Brain pericyte (primary cell): ENCODE measurements around the gene XRCC3.

Experiments
- DNase-seq: peaks from one replicate; pipeline ENCODE4 v3.0.0-alpha.2; 2012; ENCODE audit warnings: low read depth, low spot score

XRCC3 gene

DNA sequence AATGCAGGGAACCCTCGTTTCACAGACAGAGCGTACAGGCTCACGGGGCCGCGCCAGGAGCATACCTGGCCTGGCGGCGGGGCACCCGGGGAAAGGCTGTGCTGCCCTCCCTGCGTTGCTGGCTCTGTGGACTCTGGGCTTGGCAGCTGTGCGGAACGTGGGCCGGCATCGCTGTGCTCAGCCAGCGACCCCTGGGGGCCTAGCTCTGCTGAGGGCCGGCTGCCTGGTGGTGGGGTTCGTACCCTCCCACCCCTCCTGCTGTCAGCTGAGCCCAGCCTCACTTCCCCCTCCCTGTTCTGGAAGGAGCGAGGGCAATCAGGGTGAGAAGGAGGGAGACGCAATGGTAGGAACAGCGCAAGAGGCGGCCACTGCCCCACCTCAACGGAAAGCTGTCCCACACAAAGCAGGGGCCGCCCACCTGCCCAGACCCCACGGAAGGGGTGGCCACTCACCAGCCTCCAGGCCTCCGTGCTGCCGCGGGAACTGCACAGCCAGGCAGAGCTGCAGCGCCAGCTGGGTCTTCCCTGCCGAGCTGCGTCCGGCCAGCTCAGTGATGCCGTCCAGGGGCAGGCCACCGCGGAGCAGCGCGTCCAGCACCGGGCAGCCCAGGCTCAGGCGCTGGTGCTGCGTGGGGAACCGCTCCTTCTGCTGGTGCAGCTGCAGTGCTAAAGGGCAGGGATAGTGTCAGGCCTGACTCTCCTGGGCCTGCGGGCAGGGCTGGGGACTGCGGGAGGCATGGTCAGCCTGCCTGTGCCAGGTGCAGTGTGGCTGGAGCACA lies 8.5 kb downstream of the XRCC3 start:
- DNase-seq: no peak

DNA sequence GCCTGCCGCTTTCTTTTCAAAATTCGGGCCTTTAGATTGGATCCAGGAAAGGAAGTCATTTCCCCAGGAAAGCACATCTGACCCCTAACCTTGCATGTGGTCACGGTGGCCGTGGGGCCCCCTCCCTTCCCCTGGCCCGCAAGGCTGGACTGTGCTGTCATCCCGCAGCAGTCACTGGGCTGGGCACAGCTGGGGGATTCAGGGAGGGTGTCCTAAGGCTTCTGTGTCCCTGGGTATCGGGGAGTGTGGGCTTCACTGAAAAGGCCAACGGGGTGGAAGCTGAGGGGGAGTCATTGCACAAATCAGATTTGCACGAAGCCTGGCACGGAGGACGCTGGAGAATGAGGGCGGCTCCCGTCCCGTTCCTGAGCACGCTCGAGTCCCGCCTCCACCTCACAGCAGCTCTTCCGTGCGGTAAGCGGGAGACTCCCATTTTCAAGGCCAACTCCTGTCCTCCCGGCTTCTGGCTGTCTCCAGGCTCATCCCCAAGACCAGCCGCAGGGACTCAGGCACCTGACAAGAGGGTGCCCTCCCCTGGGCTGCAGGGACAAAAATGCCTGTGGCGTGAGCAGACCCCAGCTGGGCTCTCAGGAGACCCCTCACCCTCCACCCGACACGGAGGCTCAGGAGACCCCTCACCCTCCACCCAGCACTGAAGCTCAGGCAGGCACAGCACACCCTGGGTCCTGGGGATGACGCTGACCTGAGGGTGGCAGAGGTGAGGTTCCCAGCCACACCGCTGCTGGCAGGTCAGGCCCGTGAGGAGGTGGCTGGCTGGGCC lies 9.6 kb downstream of the XRCC3 start:
- DNase-seq: no peak

DNA sequence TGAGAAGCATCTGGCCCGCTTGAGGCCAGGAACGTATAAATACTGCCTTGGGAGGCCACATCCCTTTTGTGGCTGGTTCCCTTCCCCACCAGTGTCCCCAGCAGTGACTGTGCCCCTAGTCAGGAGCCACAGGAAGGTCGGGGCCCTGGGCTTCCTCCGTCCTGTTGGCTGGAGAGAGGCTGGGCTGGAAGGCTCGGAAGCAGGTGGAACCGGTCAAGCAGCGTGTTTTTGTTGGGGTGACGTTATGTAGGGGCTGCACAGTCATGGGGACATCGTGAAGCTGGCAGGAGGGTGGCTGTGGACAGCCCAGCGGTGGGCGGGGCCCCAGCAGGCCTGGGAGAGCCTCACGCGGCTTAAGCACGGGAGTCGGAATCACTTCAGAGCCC lies 10.1 kb downstream of the XRCC3 start:
- no peak for DNase-seq

DNA sequence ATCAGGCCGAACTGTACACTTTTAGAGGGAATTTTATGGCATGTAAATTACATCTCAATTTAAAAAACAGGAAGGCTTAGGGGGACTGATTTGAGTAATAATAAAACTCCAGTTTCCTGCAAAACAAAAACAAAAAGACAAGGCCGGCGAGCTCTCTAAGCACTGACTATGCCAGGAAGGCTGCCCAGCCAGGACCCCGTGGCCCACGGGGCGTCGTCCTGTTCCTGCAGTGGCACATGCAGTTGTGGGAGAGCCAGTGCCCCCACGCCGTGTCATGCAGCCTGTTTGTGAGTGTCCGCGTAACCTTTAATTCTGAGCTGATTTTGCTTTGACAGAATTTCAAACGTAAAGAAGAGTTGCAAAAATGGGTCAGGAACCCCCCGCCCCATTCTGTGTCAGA lies 10.5 kb downstream of the XRCC3 start:
- no peak for DNase-seq

- no peak for DNase-seq
These were observed 11.5 kb downstream of the XRCC3 start for GRCh38 chr14:103703433-103704385.

DNA sequence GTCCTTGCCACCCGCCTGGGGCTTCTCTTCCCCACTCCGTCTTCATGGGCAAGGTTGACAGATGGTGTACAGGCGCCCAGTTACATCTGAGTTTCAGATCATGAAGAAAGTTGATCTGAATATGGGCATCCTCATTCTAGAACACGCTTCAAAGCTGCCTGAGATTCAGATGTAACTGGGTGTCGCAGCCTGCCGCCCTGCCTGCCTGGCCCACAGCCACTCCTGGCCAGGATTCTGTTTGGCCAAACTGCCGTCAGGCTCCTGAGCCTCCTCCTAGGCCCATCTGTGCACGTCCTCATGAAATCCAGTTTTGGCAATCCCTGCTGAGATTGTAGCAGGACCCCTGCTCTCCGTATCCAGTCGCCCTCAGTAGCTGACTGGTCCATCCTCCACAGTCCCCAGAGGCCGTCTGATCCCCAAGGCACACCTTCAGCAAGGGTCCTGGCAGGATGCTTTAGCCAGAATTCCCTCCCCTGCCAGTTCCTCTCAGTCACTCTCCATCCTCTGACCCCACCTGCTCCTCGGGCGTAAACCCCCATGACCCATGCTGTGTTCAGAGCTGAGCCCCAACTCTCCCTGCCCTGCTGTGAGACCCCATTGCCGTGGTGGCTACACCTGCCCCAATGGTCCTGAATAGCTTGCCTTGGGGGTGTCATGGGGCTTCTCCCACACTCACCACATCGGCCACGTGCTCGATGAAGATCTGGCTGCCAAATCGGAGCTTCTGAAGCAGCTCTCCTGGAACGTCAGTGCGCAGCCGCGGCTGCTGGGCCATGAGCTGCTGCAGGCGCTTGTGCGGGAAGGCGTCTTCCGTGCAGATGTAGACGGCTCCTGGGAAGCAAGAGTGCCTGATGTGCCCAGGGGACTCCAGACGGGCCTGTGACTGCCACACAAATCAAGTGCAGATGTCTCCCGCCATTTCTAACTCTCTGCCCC lies 12.5 kb downstream of the XRCC3 start:
- DNase-seq: no peak

DNA sequence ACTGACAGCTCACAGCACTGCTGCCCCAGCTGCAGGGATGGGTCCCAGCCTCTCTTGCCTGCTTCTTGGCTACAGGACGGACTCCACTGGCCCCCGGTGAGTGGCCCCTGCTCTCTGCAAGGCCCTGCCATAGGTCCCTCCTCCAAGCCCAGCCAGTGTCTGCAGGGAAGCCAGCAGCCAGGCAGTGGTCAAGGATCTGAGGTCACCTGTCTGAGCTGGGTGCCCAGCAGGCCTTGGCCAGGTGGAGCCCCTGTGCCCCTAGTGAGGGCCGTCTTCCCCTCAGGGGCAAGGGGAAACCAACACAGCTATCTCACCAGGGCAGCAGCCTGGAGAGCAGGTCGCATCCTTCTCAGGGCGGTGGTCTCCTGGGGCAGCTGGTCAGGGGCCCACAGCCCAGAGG lies 13.2 kb downstream of the XRCC3 start:
- no peak for DNase-seq

DNA sequence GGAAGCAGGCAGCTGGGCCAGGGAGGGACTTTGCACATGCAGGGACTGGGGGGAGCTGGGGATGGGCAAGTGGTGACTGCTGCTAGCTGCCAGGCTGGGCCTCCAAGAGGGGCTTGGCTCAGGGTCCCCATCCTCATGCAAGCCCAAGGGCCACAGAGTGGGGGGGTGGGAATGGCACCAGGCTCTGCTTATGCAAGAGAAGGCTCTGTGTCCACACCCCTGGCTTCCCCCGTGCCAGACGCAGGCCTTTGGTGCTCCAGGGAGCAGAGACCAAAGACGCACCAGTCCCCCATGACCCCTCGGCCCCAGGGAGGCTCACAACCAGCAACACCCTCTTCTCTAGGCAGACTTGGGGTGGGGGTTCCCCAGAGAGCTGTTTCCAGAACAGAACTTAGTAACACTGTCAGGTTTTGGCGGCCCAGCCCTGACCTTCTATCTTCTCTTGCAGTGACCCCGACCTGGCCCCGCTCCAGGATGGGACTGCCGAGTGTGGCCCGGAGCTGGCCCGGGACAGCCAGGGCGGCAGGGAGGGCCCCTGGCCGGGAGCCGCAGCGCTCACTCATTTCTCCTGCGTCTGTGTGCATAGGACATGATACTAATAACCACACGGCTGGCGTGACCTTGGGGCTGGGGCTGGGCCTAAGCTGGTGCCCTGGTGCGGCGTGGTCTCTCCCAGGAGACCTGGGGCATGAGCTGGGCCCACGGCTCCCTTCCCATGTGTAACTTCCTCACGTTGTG lies 14.3 kb downstream of the XRCC3 start:
- DNase-seq: no peak

- DNase-seq: no peak
These were observed 15.1 kb downstream of the XRCC3 start for GRCh38 chr14:103699901-103700752.

DNA sequence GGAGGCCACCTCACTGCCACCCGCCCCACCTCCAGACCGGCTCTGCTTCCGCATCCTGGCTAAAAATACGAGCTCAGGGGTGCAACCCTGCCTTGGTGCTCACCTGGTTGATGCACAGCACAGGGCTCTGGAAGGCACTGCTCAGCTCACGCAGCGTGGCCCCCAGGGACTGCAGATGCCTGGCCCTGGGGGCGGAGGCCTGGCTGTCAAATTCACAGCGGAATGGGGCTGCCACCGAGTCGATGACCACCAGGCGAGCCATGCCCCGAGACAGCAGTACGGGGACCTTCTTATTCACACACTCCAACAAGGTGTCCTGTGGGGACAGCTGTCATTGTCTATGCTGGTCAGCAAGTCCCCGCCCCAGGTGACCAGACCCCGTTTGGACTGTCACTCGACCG lies 16.0 kb downstream of the XRCC3 start:
- no peak for DNase-seq

- DNase-seq: no peak
These were observed 16.6 kb downstream of the XRCC3 start for GRCh38 chr14:103698380-103699260.

DNA sequence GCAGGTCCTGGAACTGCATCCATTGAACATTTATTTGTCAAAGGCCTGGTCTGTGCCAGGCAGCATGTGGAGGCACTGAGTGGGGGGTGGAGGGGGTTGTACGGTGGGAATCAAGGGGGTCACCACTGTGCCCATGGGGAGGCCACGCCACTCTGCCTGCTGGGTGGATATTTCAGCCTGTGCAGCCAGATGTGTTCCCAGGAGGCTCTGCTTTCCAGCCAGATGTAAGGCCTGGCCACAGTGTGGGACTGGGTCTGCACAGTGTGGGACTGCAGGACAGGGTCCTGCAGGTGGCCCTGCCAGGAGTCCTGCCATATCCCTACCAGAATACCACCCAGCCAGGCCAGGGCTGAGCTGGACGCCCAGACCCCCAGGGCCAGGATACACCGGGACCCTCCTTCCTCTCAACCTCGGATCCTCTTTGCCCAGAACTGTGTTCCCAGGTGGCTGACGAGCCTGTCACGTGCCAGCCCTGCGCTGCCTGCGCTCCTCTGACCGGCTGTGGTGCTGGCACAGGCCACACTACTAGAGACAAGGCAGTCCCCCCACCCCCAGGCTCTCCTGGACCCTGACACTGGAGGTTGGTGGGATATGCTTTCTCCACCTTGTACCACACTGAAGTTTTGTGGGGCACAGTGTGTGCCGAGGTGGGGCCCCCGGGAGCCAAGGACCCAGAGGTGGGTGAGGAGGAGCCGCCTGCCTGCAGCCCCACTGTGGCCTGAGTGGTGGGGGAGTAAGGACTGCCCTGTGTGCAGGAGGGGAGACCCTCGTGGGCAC lies 17.5 kb downstream of the XRCC3 start:
- DNase-seq: no peak

DNA sequence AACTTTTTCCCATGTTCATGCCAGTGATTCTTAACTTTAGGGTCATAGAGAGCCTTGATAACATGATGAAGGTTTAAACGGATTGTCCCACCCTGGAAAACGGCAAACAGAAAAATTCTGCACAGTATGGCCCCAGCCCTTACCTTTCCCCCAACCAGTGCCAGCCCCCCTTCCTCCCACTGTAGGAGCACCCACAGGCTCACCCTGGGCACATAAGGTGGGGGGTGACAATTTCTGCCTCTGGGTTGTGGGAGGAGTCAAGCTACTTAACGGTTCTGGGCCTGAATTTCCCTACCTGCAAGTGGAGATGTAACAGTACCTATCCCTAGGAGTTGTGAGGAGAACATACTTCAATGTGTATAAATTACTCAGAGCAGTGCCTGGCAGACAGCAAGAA lies 18.0 kb downstream of the XRCC3 start:
- DNase-seq: no peak

DNA sequence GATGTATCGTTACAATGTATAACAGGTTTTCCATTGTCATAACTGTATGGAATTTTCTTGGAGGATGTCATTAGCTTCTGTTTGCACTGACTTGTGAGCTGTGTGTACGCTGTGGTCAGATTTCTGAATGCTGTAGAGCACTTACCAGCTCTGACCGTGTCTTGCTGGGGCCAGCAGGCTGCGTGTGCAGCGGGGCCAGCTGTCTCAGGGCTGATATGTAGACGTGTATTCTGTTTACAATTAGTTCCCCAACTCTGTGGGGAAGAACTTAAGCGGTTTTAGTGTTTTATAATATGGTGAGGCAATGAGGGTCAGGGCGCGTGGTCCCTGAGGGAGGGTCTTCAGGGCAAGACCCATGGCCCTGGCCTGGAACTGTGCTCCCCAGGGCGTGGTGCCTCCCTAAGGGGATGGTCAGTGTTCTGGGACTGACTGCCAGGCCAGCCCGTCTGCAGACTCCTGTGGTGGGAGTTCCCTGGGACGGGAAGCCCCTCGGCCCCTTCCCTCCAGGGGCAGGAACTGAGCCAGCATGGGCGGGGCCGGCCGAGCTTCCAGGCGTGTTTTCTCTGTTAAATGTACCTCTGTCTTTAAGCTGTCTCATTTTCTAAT lies 18.7 kb downstream of the XRCC3 start:
- DNase-seq: peak; percentile 42

- DNase-seq: no peak
These were observed 19.2 kb downstream of the XRCC3 start for GRCh38 chr14:103696070-103696402.

DNA sequence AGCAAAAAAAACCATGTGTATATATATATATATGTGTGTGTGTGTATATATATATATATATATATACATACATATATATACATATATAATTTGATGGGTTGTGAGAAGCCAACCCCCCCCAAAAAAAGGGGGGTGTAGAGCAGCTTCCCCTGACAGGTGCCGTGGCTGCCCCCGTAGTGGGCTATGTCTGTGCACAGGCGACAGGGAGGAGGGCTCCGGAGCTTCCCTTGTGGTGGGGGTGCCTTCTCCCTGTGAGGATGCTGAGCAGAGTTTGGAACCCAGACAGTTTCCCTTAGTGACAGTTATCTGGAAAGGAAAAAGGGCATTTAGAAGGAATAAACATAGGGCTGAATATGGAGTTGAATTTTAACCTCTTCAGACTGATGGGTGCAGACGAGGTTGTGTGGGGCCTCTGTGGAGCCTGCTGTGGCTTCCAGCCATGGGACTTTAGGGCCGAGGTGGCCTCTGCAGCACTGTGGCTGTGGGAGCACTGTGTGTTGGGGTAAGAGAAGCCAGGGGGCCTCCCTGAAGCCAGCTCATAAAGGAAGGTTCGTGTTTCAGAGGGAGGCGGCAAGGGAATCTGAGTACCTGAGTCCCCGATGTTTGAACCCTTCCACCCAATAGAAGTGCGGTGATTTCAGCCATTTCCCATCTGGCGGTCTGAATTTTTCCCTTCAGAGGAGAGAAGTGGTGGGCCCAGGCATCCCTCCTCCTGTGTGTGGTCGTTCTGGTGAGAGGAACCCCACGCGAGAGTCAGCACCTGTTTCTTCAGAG lies 19.8 kb downstream of the XRCC3 start:
- DNase-seq: no peak
